ENCODE data around the gene ATP2B2.
A peak's percentile ranks its signal among the peaks of the same experiment; 100 is the strongest.

The ATP2B2 gene

GRCh38 chr3:10312861-10313260 lies 192.5 kb downstream of the ATP2B2 start:
- no peak for TF ChIP-seq CTCF (IDR thresholded peaks at IDR 0.05; ENCODE audit: low read depth, low read length)
- no peak for DNase-seq (ENCODE audit: extremely low read depth, low read depth)

- no peak for TF ChIP-seq CTCF (IDR thresholded peaks at IDR 0.05; ENCODE audit: low read depth, low read length)
- no peak for DNase-seq (ENCODE audit: extremely low read depth, low read depth)
Observed at GRCh38 chr3:10312391-10312790, 193.0 kb downstream of the ATP2B2 start.

DNA sequence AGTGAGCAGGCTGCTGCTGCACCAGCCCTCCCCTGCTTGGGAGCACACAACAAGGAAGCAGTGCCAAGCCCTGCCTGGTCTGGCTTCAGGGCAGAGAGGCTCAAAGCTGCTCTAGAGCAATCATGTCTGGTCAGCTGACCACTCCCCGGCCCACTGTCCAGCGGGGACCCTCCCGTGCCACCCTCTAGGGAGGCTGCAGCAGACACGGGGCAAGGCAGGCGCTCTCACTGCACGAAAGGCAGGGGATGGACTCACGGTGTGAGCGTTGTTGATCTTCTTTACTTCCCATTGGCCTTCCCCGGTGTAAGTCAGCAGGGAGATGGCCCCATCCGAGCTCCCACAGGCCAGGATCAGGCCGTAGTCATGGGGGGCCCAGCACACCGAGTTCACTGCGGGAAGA lies 193.7 kb downstream of the ATP2B2 start:
- no peak for TF ChIP-seq CTCF (IDR thresholded peaks at IDR 0.05; ENCODE audit: low read depth, low read length)
- no peak for DNase-seq (ENCODE audit: extremely low read depth, low read depth)

DNA sequence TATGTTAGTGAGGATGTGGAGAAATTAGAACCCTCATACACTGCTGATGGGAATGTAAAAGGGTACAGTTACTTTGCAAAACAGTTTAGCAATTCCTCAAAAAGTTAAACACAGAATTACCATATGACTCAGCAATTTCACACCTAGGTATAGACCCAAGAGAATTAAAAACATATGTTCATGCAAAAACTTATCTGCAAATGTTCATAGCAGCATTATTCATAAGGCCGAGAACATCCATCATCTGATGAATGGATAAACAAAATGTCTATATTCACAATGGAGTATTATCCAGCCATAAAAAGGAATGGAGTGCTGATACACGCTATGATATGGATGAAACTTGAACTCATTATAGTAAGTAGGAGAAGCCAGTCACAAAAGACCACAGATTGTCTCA lies 194.8 kb downstream of the ATP2B2 start:
- no peak for TF ChIP-seq CTCF (IDR thresholded peaks at IDR 0.05; ENCODE audit: low read depth, low read length)
- DNase-seq (ENCODE audit: extremely low read depth, low read depth), result peak; percentile 49

GRCh38 chr3:10309736-10310135 lies 195.7 kb downstream of the ATP2B2 start:
- no peak for DNase-seq (ENCODE audit: extremely low read depth, low read depth)
- no peak for TF ChIP-seq CTCF (IDR thresholded peaks at IDR 0.05; ENCODE audit: low read depth, low read length)

- no peak for DNase-seq (ENCODE audit: extremely low read depth, low read depth)
- TF ChIP-seq CTCF (IDR thresholded peaks at IDR 0.05; ENCODE audit: low read depth, low read length), result no peak
Observed at GRCh38 chr3:10308678-10309077, 196.7 kb downstream of the ATP2B2 start.

DNA sequence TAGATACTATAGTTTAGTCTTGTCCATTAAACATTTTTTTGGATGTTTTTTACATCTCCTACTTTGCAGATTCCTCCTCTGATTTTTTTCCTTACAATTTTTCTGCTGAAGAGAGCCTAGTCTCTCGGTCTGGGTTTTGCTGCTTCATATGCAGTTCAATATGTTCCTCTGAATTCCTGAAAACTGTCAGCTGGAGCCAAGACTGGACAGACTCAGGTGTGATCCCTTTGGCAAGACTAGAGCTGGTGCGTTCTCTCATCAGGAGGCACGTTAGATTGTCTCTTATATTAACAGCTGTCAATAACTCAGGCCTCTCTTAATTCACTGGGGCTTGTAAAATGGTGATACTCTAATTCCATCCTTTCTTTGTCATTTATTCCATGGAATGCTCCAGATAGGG lies 199.2 kb downstream of the ATP2B2 start:
- TF ChIP-seq CTCF (IDR thresholded peaks at IDR 0.05; ENCODE audit: low read depth, low read length), result no peak
- DNase-seq (ENCODE audit: extremely low read depth, low read depth), result no peak

Data from AG09319 (cell line).